RCC 7860 (cell line): ENCODE data around the gene LRCOL1.
A peak's percentile ranks its signal among the peaks of the same experiment; 100 is the strongest.

Source experiments
- DNase-seq: peaks from one replicate; pipeline ENCODE4 v3.0.0-alpha.2; 2015; ENCODE audit warnings: low spot score
- FAIRE-seq: peaks from 2 replicates; lab custom pipeline; 2012; peaks lifted over from hg19 to GRCh38; lab: Jason Lieb, UNC

LRCOL1 gene

GRCh38 chr12:132619386-132620112 is 9.2 kb upstream of the LRCOL1 start:
- DNase-seq, result no peak
- no peak for FAIRE-seq

- no peak for FAIRE-seq
- DNase-seq, result no peak
Observed at GRCh38 chr12:132619071-132619385, 8.6 kb upstream of the LRCOL1 start.

GRCh38 chr12:132618683-132619043 is 8.3 kb upstream of the LRCOL1 start, which contains the start of gene P2RX2:
P2RX2 (plus strand) TSS chr12:132618776; CDS start chr12:132618817, 41 bp downstream.
- no peak for DNase-seq

DNA sequence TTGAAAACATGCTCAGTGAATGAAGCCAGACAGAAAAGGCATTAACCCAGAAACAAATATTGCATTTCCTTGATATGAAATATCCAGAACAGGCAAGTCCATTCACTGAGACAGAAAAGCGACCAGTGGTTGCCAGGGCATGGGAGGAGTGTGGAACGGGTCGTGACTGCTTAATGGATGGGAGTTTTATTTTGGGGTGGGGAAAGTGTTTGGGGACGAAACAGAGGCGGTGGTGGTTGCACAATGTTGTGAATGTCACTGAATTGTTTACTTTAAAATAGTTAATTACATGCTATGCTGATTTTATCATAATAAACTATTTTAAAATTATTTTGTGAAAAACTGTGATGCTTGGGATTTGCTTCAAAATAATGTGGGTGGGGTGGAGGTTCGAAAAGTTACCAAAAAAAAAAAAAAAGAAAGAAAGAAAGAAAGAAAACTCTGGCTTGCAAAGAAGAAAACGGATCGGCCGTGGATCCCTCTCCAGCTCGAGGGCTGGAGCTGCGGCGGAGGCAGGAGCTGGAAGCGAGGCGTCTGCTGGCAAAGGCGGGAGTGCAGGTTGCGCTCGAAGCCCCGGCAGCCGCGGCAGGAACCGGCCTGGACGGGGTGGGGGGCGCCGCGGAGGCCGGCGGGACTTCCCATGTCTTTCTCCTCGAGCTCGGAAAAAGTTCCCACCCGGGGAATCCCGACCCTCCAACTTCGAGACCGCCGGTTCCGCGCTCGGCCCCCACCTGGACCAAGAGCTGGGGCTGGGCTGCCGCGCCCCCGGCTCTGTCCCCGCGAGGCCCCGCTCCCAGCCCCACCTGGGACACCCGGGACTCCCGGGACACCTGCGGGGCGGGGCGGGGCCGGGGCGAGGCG is 7.7 kb upstream of the LRCOL1 start:
- DNase-seq (no peak), FAIRE-seq (no peak)

More at GRCh38 chr12:132618683-132619043, 8.3 kb upstream of the LRCOL1 start, which contains the start of gene P2RX2:
- no peak for FAIRE-seq

DNA sequence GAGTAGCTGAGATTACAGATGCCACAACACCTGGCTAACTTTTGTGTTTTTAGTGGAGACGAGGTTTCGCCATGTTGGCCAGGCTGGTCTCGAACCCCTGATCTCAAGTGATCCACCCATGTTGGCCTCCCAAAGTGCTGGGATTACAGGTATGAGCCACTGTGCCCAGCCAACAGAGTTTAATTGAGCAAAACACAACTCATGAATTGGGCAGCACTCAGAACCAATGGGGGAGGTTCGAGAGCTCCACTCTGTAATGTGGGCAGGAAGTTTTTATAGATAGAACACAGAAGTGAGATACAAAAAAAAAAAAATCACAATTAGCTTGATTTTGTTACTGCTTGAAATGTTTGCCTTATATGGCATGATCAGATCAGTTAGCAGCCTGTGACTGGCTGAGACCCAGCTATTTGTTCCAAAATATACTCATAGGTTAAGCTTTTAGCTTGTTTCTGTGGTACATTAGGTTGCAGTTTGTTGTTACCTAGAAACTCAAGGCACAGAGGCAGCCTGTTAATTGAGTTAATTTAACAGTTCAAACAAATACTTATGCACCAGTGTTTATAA is 6.8 kb upstream of the LRCOL1 start:
- no peak for DNase-seq
- no peak for FAIRE-seq

DNA sequence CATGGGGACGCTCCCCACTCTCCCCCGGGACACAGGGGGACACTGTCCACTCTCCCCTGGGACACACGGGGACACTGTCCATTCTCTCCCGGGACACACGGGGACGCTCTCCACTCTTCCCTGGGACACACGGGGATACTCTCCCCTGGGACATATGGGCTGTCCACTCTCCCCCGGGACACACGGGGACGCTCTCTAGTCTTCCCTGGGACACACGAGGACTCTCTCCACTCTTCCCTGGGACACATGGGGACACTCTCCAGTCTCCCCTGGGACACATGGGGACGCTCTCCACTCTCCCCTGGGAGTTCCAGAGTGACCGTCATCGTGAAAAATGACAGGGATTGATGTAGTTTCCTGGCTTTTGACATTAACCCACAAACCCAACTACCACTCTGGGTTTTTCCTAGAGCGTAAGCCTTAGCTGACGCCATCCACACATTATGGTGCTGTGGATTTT is 5.2 kb upstream of the LRCOL1 start:
- DNase-seq (no peak), FAIRE-seq (no peak)

DNA sequence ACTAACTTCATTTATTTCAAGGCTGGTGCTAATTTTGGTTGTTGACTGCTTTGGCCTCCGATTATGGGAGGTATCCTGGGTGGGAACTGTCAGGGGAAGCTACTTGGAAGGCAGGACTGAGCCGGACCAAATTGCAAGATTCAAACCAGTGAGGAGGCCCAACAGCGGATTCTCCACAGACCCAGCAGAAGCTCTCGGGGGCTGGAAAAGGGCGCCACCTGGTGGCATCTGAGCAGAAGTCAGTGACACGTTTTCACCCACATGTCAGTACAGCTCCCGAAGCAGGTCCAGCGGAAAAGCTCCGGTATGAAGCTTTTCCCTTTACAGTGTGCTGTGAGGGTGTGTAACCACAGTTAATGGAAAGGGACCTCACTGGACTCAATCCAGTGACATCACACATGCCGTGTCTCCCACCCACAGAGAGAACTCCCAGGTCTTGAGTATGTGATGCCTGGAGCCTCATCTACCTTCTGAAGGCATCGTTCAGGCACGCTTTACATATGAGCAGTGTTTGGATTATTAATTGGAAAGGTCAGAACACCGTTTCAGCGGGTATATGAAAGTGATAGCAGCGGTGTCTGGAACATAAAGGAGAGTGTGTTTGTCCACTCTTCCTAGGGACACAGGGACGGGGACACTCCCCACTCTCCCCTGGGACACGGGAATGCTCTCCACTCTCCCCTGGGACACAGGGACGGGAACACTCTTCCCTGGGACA is 4.6 kb upstream of the LRCOL1 start:
- FAIRE-seq, result no peak
- peak; percentile 63 for DNase-seq

DNA sequence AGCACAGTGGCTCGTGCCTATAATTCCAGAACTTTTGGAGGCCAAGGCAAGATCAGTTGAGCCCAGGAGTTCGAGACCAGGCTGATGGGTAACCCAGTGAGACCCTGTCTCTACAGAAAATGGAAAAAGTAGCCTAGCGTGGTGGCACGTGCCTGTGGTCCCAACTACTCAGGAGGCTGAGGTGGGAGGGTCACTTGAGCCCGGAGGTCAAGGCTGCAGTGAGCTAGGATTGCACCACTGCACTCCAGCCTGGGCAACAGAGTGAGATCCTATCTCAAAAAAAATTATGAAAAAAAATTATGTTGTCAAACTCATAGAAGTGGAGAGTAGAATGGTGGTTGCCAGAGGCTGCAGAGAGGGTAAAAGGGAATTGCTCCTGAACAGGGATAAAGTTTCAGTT is 3.6 kb upstream of the LRCOL1 start:
- FAIRE-seq, result no peak
- DNase-seq, result no peak

GRCh38 chr12:132611620-132612019 is 1.2 kb upstream of the LRCOL1 start:
- FAIRE-seq, result no peak
- DNase-seq, result no peak

DNA sequence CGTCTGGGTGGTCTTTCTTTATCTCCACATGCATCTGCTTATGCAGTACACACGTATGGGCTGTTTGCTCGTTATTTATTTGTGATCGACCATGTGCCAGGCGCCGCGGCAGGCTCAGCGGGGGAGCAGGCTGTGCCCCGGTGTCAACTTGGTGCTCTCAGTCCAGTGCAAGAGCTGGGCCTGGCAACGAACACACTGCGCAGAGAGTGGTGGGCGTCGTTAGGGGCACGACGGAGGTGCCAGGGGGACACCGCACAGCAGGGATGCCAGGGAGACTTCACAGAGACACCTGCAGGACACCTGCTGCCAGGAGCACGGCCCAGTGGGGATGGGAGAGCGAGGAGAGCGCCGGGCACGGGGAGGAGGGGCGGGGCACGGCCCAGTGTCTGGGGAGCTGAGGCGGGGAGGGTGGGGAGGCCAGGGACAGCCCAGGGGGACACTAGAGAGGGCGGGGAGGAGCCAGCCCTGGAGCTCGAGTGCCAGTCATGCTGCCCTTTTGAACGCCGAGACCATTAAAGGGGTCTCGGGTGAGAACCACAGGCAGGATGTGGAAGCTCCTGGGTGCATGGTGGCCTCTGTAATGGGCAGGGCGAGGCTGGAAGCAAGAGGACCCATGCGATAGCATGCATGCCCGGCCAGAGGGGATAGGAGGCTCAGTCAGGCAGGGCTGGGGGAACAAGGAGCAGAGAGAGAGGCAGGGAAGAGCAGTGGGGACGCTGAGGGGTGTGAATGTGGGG is 652 bp upstream of the LRCOL1 start:
- DNase-seq (no peak), FAIRE-seq (no peak)

DNA sequence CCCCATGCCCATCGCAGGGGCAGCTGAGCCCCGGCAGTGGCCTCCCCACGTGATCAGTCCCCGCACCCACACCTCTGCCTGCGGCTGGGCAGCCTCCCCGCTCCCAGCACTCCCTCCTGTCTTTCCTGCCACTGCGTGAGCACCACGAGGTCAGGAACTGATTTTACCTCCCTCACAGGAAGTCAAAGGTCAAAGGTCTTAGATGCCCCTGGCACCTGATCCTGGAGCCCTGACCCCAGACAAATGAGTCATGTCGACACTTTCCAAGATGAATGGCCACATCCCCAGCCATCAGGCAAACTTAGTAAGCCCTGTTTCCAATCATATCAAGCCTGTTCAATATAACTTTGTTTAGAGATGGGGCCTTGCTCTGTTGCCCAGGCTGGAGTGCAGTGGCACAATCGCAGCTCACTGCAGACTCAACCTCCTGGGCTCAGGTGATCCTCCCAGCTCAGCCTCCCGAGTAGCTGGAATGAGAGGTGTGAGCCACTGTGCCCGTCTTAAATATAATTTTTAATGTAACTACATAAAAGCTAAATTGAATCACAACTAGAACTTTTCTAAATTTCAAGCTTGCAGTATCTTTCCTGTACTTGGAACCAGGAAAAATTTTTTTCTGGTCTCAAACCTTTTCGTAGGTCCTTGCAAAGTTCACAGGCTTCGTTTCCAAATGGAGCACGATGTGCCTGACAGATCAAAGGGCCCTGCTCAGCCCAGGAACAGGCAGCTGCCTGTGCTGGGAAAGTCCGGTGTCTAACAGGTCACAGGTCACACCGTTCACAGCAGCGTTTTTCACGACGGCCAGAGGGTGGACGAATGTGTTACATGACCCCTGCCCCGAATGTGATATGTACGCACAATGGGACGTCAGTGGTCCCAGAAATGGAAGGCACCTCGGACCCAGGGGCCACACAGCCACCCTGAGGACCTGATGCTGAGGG is 1.9 kb downstream of the LRCOL1 start:
- no peak for DNase-seq
- no peak for FAIRE-seq

DNA sequence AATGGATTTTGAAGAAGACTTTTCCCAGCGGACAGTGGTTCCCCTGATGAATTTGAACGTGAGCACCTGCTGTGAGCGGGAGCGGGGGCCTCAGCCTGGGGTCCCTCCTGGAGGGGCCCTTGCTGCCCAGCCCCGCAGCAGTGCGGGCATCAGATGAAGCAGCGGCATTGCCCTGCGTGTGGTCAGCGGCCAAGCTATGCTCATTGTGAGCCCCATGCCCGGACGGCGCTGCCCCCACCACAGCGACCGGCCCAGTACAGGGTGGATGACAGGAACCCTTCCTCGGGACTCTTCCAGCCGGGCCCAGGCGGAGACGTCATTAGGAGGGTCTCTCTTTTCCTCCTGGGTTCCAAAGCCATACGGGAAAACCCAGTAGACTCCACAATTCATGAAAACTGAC is 3.5 kb downstream of the LRCOL1 start:
- DNase-seq (no peak), FAIRE-seq (no peak)

- DNase-seq, result no peak
- no peak for FAIRE-seq
Observed at GRCh38 chr12:132606466-132606865, 3.9 kb downstream of the LRCOL1 start.

- no peak for DNase-seq
- FAIRE-seq, result no peak
Observed at GRCh38 chr12:132605892-132606291, 4.5 kb downstream of the LRCOL1 start.

GRCh38 chr12:132604668-132605441 is 5.5 kb downstream of the LRCOL1 start:
- no peak for DNase-seq
- FAIRE-seq, result no peak

- DNase-seq, result no peak
- FAIRE-seq, result no peak
Observed at GRCh38 chr12:132604151-132604618, 6.2 kb downstream of the LRCOL1 start.

GRCh38 chr12:132603240-132604150 is 6.9 kb downstream of the LRCOL1 start:
- no peak for FAIRE-seq
- DNase-seq, result no peak
